ENCODE data around the gene ZC3H15. TPM values are rescaled to one million over a fixed set of nuclear protein-coding genes. Genes with fewer than 3 reads are reported as not detected.

Gene ZC3H15
- total RNA-seq, 2 experiments from 2014 or later: 82.5 to 87.1 TPM

DNA sequence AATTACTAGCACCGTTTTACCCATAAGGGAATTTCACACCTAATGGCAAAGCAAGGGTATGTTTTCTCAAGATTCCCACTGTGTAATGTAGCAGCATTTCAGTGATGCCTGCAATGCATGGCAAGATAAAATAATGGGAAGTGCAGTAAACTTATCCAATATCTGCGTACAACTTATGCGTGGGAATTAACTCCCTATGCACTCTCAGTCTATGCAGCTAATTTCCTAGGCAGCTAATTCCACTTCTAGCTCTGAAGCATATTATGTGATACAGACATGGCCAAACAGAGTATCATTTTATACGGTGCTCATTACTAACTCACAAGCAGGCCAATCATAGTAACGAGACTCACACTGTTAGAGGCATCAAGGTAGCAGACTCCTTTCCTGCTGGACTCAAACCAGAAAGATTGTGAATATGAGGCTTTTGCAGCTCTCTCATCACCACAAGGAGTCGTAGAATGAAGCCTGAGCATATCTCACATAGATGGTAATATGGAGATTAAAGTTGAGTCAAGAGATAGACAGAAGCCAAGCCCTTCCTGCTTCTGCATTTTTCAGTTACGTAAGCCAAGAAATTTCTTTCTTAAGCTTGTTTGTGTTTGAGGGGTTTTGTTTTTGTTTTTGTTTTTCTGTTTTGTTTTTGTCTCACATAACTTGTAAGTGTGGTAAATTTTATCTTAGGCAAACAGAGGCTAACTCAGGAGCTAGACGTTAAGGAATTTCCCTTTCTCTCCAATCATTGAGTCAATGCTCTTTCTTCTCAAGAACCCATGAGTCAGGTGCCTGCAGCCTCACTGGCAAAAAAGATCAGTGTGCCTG, 69.0 kb downstream of the ZC3H15 start:
- no peaks in the 10 kb centered on the region for H3K9me3 Mint-ChIP-seq
- no peak for DNase-seq
- no peaks in the 10 kb centered on the region for H3K36me3 Mint-ChIP-seq
- POLR2A ChIA-PET: interaction anchor here (0.6 kb wide), 1 partner anchor 588 kb away, joined by 5 read pairs; no protein-coding TSS in a partner anchor
- no peaks in the 10 kb centered on the region for H3K27me3 Mint-ChIP-seq
- no peak overlapping the region for H3K27ac Mint-ChIP-seq
- H3K4me3 Mint-ChIP-seq: no peak overlapping the region
- CTCF ChIA-PET: interaction anchor here (1.2 kb wide), 1 partner anchor 87 kb away, joined by 3 read pairs; no protein-coding TSS in a partner anchor
- H3K4me1 Mint-ChIP-seq (ENCODE audit: low read depth): no peaks in the 10 kb centered on the region
- intact Hi-C loops (cut with micrococcal nuclease): loop anchor here (1.0 kb wide), 1 partner anchor 86 kb away; no protein-coding TSS in a partner anchor

DNA sequence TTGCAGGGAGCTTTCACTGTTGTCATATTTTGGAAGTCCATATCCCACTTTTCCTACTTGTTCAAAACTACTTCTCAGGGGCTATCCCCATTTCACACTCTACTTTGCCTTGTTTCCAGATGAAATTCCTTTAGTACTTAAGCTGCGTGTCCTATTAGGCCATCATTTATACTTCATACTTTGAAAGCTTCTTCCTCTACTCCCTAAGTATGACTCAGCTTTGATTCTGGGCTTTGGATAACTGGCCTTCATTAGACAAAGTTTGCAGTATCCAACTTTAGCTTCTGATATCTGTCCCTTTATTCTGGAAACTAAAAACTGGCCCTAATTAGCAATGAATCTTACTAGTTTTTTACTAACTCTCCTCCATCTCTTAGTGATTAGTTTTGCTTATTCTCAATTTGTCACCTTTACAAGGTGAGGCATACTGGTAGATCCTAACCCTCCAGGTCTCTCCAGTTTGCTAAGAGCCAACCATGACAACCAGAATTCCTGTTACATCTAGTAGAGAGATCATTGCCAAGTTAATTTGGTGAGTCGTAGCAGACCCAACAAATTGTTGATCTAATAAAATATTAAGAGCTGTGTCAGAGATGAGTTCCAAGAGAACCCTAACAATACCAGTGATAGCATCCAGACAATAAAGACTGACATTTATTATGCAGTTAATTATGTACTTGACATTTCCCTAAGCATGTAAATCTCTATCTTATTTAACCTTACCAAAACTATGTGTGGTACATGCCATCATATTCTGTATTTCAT, 72.6 kb downstream of the ZC3H15 start:
- intact Hi-C loops (cut with micrococcal nuclease): no loop called here
- no peak overlapping the region for H3K27ac Mint-ChIP-seq
- H3K4me3 Mint-ChIP-seq: no peak overlapping the region
- H3K27me3 Mint-ChIP-seq: peaks cover 2% of the 10 kb centered on the region
- no peaks in the 10 kb centered on the region for H3K9me3 Mint-ChIP-seq
- no peaks in the 10 kb centered on the region for H3K4me1 Mint-ChIP-seq (ENCODE audit: low read depth)
- no peak for DNase-seq
- H3K36me3 Mint-ChIP-seq: no peaks in the 10 kb centered on the region
- ChIA-PET POLR2A (no interaction called here), CTCF (interaction anchor here (0.9 kb wide), 1 partner anchor 83 kb away, joined by 3 read pairs; no protein-coding TSS in a partner anchor)

Other genes starting within 250 kb of the ZC3H15 start
- gene ITGAV, start 103.8 kb downstream of the ZC3H15 start, total RNA-seq: 1 to 10 TPM; 8.9 to 9.9 TPM
- under 1 TPM; 0.48 to 0.68 TPM for gene FAM171B, start 207.8 kb downstream of the ZC3H15 start, total RNA-seq

Measured in activated CD4-positive, alpha-beta memory T cell treated with anti-CD3 and anti-CD28 coated beads for 36 hours (primary cell).